Loucy (cell line): ENCODE data around the gene RNFT2.

Source experiments
- H2AFZ ChIP-seq: fragments of 200-600 bp; sonication (generic); 2 replicates; pipeline ENCODE4 v1.6.0; 2016; ENCODE audit warnings: antibody characterized with exemption, mild to moderate bottlenecking, low read length, moderate library complexity
- H3F3A ChIP-seq: fragments of 200-600 bp; 2 replicates; pipeline ENCODE4 v1.6.0; 2016; ENCODE audit warnings: antibody characterized with exemption, low read depth, mild to moderate bottlenecking
- H3K27me3 ChIP-seq: fragments of 200-600 bp; sonication (generic); 2 replicates; pipeline ENCODE4 v1.6.1; 2014; ENCODE audit warnings: low read length, mild to moderate bottlenecking; ENCODE audit not compliant: insufficient read depth, poor library complexity, severe bottlenecking
- H3K36me3 ChIP-seq: fragments of 200-600 bp; sonication (generic); 2 replicates; pipeline ENCODE4 v1.6.1; 2016; ENCODE audit warnings: low read length; ENCODE audit not compliant: insufficient read depth
- H3K4me1 ChIP-seq: fragments of 200-600 bp; sonication (generic); 2 replicates; pipeline ENCODE4 v1.5.1; 2014; ENCODE audit warnings: low read length, mild to moderate bottlenecking; ENCODE audit not compliant: insufficient read depth, poor library complexity, severe bottlenecking
- H3K4me2 ChIP-seq: fragments of 200-600 bp; sonication (generic); 2 replicates; pipeline ENCODE4 v1.6.0; 2014; ENCODE audit warnings: antibody characterized with exemption, low read length, low read depth, mild to moderate bottlenecking; ENCODE audit not compliant: poor library complexity, severe bottlenecking
- H3K4me3 ChIP-seq: fragments of 200-600 bp; sonication (generic); 2 replicates; pipeline ENCODE4 v1.5.1; 2014; ENCODE audit warnings: low read length, mild to moderate bottlenecking, mixed read lengths; ENCODE audit not compliant: poor library complexity, severe bottlenecking
- H3K79me2 ChIP-seq: fragments of 200-600 bp; sonication (generic); 2 replicates; pipeline ENCODE4 v1.6.1; 2014; ENCODE audit warnings: low read length; ENCODE audit not compliant: insufficient read depth
- H3K9ac ChIP-seq: fragments of 200-600 bp; sonication (generic); 2 replicates; pipeline ENCODE4 v1.6.0; 2014; ENCODE audit warnings: mild to moderate bottlenecking, low read depth, low read length, moderate library complexity; ENCODE audit not compliant: poor library complexity, severe bottlenecking
- H3K9me2 ChIP-seq: fragments of 200-600 bp; sonication (generic); replicated peaks from 2 replicates; pipeline ENCODE4 v1.6.1; 2016; ENCODE audit warnings: low read depth, low read length, mixed read lengths
- H3K9me3 ChIP-seq: fragments of 200-600 bp; sonication (generic); 2 replicates; pipeline ENCODE4 v1.6.1; 2014; ENCODE audit warnings: mild to moderate bottlenecking, antibody characterized with exemption, low read length, low read depth; ENCODE audit not compliant: insufficient read depth
- H4K20me1 ChIP-seq: fragments of 200-600 bp; sonication (generic); 2 replicates; pipeline ENCODE4 v1.6.0; 2014; ENCODE audit warnings: antibody characterized with exemption, low read length, mild to moderate bottlenecking; ENCODE audit not compliant: insufficient read depth, poor library complexity, severe bottlenecking
- EZH2phosphoT487 ChIP-seq: fragments of 200-600 bp; IDR thresholded peaks from 2 replicates; pipeline ENCODE4 v1.6.1; 2018; ENCODE audit warnings: antibody characterized with exemption, mild to moderate bottlenecking, moderate library complexity, borderline replicate concordance
- TF ChIP-seq, protein P1 (sequence below): fragments of 200-600 bp; sonication (generic); conservative IDR thresholded peaks from 2 replicates; pipeline ENCODE4 v1.5.1; 2014; ENCODE audit warnings: mild to moderate bottlenecking, antibody characterized with exemption, low read length

RNFT2 gene

DNA sequence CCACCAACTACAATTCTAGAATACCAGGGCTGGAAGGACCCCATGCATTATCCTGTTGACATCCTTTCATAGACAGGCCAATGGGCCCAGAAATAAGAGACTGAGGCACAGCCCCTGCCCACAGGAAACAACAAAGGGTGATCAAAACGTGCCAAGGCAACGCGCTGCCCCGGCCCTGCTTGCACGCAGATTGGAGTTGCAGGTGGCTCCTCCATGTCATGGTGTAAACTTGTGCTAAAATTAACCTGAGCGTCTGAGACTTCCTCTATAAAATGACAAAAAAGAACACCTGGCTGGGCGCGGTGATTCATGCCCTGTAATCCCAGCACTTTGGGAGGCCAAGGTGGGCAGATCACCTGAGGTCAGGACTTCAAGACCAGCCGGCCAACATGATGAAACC is 30.4 kb upstream of the RNFT2 start:
- H3K4me1 ChIP-seq: no peaks in the 10 kb centered on the region
- H3K36me3 ChIP-seq: no peaks in the 10 kb centered on the region
- H2AFZ ChIP-seq: no peak overlapping the region
- H3F3A ChIP-seq: no peaks in the 10 kb centered on the region
- no peak overlapping the region for H3K4me2 ChIP-seq
- H3K9ac ChIP-seq: no peak overlapping the region
- H3K79me2 ChIP-seq: no peaks in the 10 kb centered on the region
- no peaks in the 10 kb centered on the region for H3K9me3 ChIP-seq
- H4K20me1 ChIP-seq: no peaks in the 10 kb centered on the region
- TF ChIP-seq EZH2phosphoT487: no peak
- TF ChIP-seq, protein P1, sequence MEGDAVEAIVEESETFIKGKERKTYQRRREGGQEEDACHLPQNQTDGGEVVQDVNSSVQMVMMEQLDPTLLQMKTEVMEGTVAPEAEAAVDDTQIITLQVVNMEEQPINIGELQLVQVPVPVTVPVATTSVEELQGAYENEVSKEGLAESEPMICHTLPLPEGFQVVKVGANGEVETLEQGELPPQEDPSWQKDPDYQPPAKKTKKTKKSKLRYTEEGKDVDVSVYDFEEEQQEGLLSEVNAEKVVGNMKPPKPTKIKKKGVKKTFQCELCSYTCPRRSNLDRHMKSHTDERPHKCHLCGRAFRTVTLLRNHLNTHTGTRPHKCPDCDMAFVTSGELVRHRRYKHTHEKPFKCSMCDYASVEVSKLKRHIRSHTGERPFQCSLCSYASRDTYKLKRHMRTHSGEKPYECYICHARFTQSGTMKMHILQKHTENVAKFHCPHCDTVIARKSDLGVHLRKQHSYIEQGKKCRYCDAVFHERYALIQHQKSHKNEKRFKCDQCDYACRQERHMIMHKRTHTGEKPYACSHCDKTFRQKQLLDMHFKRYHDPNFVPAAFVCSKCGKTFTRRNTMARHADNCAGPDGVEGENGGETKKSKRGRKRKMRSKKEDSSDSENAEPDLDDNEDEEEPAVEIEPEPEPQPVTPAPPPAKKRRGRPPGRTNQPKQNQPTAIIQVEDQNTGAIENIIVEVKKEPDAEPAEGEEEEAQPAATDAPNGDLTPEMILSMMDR: no peak
- no peak overlapping the region for H3K4me3 ChIP-seq
- no peaks in the 10 kb centered on the region for H3K9me2 ChIP-seq
- H3K27me3 ChIP-seq: no peaks in the 10 kb centered on the region

DNA sequence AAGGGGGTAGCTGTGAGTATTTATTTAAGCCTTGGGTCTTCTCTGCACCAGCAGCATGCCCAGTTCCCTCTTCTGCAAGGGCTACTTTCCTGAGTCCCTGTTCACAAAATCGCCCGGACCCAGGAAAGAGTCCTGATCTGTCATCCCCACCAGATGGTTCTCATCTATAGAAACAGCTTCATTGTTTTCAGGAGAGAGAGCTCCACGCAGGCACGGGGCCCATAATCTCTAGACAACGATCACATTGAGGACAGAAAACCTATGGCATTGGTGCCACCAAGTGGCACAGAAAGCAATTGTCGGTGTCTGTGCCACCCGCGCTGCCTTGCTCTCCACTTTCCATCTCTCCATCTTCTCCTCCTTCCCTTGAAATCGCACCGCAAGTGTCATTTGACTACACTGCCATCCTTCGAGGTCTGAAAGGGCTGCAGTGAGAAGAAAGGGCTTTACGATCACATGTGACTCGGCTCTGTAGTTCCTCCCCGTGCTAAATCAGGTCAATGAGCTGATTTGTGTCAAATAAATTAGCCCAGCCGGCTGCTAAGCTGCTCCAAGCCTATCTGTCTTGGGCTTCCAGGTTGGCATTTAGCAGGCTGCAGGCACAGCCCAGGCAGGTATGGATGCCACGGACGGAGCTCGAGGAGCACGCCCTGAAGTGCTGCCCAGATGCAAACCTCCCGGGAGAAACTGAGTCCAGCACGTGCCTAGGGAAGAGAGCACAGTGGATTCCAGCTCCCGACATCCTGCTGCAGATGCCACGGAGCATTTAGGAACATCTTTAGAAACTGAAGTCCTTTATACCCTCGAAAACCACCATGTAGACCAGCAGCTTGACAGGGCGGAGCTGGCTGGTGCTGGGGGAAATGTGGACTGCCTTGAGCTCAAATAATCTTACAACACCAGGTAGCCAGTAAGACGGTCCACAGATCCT is 29.0 kb upstream of the RNFT2 start:
- peak overlapping the region; percentile 80 for H2AFZ ChIP-seq
- no peaks in the 10 kb centered on the region for H3K27me3 ChIP-seq
- no peaks in the 10 kb centered on the region for H4K20me1 ChIP-seq
- TF ChIP-seq EZH2phosphoT487: no peak
- TF ChIP-seq, protein P1: peak; percentile 75
- no peaks in the 10 kb centered on the region; the same call in 1 of the 2 replicates for H3K36me3 ChIP-seq
- no peak overlapping the region for H3K4me3 ChIP-seq
- no peaks in the 10 kb centered on the region for H3K9me3 ChIP-seq
- H3K4me2 ChIP-seq: peak overlapping the region; percentile 24
- H3K9me2 ChIP-seq: no peaks in the 10 kb centered on the region
- no peaks in the 10 kb centered on the region for H3F3A ChIP-seq
- H3K9ac ChIP-seq: no peak overlapping the region
- no peaks in the 10 kb centered on the region for H3K79me2 ChIP-seq
- no peaks in the 10 kb centered on the region for H3K4me1 ChIP-seq

DNA sequence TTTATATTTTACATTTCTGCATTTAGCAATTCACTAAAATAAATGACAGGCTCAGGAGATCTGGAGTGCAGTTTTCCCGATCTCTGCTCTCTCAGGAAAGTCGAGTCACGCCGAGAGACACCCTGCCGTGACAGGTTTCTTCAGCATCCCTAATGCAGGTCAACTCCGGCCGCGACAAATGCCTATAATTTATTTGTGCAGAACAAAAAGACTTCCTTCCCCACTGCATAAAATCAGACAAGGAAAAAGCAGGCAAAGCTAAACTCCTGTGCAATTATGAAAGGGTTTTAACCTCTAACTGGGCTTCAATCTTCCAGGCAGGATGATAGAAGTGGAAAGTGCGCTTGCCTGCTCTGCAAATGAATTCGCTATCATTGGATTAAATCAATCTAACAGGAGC is 28.3 kb upstream of the RNFT2 start:
- Histone ChIP-seq H3K9me3 (no peaks in the 10 kb centered on the region), H3K9ac (no peak overlapping the region), H4K20me1 (no peaks in the 10 kb centered on the region), H3K9me2 (no peaks in the 10 kb centered on the region), H3K4me1 (no peaks in the 10 kb centered on the region), H3K27me3 (no peaks in the 10 kb centered on the region), H3F3A (no peaks in the 10 kb centered on the region), H3K4me3 (no peak overlapping the region), H3K36me3 (no peaks in the 10 kb centered on the region; the same call in 1 of the 2 replicates), H3K79me2 (no peaks in the 10 kb centered on the region), H2AFZ (no peak overlapping the region), H3K4me2 (no peak overlapping the region)
- TF ChIP-seq EZH2phosphoT487: no peak
- TF ChIP-seq, protein P1: no peak
